ENCODE data around the gene SPPL3.
A peak's percentile ranks its signal among the peaks of the same experiment; 100 is the strongest.
"Not testable (repeated sequence)": the region's sequence is repeated elsewhere in the genome, so short reads cannot be mapped to it uniquely, and the experiment has no call there.

SPPL3 gene

DNA sequence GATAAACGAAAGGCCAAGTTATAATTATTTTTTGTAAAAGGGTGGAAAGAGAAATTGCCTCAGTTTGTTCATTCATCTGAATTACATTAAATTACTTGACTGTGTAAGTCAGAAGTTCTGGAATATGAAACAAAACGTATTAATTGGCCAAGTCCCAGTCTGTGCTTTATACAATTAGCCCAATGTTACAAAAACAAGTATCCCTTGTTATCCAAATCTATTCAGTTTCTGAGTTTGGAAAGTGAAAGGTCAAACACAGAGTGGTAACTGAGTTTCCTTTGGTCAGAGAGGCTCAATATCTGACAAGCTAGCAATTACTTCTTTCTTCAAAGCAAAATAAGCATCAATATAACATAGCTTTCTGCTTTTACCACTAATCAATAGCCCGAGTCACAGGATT is 62.6 kb downstream of the SPPL3 start:
- no peak for DNase-seq

DNA sequence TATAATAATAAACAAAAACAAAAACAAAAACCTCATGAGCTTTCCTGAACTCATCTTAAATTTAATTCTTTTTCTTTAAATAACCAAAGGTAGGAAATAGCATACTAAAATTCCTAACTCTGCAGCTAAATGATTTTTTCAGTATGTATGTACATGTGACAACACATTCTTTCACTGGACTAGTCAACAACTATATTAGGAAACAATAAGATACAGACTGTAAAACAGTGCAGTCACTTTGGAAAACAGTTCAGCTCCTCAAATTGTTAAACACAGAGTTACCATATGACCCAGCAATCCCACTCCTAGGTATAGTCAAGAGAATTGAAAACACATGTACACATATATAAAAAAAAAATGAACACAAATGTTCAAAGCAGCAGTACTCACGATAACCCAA is 64.7 kb downstream of the SPPL3 start:
- no peak for DNase-seq

DNA sequence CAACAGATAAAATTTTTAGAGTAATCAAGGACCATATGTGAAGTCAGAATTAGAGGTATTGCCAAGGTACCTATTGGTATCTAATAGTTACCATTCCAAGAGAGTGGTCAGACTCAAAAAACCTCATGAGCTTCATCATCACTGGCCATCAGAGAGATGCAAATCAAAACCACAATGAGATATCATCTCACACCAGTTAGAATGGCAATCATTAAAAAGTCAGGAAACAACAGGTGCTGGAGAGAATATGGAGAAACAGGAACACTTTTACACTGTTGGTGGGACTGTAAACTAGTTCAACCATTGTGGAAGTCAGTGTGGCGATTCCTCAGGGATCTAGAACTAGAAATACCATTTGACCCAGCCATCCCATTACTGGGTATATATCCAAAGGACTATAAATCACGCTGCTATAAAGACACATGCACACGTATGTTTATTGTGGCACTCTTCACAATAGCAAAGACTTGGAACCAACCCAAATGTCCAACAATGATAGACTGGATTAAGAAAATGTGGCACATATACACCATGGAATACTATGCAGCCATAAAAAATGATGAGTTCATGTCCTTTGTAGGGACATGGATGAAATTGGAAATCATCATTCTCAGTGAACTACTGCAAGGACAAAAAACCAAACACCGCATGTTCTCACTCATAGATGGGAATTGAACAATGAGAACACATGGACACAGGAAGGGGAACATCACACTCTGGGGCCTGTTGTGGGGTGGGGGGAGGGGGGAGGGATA is 65.4 kb downstream of the SPPL3 start:
- DNase-seq = not testable (repeated sequence)

GRCh38 chr12:120836114-120836684 is 68.0 kb downstream of the SPPL3 start:
- DNase-seq = no peak

DNA sequence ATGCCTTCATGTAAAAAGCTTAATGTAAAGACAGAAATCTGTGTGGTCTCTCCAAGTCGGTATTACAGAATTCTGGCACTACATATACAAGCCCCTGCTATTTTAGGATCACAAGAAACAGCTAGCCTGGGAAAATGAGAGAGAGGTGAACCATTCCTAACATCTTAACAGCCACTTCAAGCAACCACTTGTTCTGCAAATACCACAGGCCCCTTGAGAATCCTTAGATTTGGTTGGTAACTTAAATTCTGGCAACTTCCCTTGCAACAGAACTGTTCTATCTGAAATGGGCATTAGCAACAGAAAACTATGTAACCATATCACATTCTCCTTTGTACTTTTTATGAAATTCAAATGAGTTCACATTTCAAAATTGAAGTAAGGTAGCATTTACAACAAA is 68.5 kb downstream of the SPPL3 start:
- DNase-seq = no peak

DNA sequence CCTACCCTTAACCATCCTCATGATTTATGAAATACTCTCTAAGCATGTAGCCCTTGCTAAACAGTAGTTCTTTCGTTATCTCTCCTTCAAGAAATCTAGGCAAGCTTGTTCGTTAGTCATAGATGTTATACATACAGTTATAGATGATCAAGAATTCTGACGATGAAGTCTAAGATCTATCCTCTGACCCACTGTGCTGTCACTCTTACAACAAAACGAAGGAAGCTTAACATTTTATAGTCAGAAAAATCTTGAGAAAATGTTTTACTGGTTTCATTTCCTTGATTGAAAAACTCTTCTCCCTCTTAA is 68.9 kb downstream of the SPPL3 start:
- DNase-seq = no peak

GRCh38 chr12:120834489-120835303 is 69.5 kb downstream of the SPPL3 start:
- no peak for DNase-seq

- no peak for DNase-seq
These were observed 70.3 kb downstream of the SPPL3 start for GRCh38 chr12:120833849-120834248.

GRCh38 chr12:120832737-120833136 is 71.4 kb downstream of the SPPL3 start:
- no peak for DNase-seq

- DNase-seq = no peak
These were observed 72.4 kb downstream of the SPPL3 start for GRCh38 chr12:120831648-120832267.

GRCh38 chr12:120830966-120831365 is 73.2 kb downstream of the SPPL3 start:
- no peak for DNase-seq

DNA sequence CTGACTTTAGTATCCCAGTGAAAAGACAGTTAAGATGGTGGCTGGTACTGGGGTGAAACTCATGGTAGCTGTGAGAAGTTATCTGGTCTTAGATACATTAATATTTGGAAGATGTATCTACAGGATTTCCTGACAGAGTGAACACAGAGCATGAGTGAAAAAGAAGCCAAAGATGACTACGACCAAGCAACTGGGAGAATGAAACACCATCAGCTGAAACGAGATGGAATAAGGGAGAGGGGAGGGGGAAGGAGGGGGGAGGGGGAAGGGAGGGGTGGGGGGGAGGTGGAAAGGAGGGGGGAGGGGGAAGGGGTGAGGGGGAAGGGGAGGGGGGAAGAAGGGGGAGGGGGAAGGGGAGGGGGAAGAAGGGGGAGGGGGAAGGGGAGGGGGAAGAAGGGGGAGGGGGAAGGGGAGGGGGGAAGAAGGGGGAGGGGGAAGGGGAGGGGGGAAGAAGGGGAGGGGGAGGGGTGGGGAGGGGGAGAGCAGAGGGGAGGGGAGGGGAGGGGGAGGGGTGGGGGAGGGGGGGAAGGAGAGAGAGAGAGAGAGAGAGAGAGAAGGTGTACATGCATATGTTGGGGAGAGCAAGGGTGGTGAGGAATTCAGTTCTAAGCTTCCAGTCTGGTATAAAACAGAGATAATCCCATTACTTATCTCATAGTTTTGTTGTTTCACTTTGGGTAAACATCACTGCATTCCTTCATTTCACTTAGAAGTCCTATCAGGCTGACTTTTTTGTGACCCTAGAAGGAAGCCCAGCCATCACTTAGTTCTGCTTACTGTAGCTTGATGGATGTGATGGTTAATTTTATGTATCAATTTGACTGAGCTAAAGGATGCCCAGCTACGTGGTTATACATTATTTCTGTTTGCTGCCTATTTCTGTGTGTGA is 73.9 kb downstream of the SPPL3 start:
- DNase-seq = no peak

GRCh38 chr12:120826335-120826734 is 77.8 kb downstream of the SPPL3 start:
- DNase-seq = no peak

DNA sequence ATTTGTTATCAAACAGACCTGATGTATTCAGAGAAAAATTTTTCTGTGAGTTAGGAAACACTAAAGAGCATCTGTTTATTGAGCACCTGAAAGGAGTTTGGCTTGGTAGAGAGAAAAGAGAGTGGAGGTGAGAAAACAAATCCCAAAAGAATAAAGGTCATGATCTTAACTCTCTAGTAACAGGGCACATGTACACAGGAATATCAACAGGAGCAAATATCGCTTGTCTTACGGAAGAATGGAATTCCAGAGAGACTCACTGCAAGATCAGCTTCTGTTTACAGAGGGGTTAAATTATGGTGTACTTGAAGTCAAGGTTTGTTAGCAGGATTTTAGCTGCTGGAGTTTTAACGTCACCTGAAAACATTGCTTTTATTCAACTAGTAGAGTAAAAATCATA is 78.8 kb downstream of the SPPL3 start:
- DNase-seq = no peak

DNA sequence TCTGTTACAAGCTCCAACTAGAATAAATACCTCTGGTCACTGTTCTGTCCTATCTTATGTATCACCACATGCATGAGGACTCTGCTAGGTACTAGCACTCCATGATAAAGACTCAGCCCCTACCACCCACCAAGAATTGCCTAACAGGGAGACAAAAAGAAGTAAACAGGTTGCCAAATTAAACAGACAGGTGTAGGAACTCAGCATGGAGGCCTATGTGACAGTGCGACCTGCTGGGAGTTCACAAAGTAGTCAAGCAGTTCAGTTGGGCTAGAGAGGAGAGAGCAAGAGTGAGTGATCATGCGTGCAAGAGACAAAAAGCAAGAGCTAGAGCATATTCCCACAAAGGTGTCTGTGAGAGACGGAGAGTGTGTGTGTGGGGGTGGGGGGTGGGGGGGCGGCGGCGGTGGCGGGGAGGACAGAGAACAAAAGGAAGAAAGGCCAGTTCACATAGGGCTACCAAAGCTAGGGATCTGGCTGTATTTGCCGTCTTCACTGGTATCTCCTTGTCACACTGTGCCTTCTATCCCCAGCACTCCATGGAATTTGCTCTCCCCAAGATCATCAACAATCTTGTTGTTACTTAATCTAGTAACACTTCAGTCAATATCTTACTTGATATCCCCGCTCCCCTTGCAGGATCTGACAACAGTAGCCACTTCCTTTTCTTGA is 81.2 kb downstream of the SPPL3 start:
- no peak for DNase-seq

DNA sequence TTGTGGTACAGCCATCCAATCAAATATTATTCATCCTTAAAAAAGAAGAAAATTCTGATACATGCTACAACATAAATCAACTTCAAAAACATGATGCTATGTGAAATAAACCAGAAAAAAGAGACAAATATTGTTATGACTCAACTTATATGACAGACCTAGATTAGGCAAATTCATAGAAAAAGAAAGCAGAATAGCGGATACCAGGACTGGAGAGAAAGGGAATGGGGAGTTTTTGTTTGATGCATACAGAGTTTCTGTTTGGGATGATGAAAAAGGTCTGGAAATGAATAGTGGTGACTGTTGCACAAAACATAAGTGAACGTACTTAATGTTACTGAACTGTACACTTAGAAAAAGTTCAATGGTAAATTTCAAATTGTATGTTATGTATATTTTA is 82.3 kb downstream of the SPPL3 start:
- DNase-seq = no peak

- peak; percentile 58 to 65 for DNase-seq
These were observed 83.2 kb downstream of the SPPL3 start for GRCh38 chr12:120820884-120821510.

- DNase-seq = no peak
These were observed 85.7 kb downstream of the SPPL3 start for GRCh38 chr12:120818416-120818815.

- no peak for DNase-seq
These were observed 86.4 kb downstream of the SPPL3 start for GRCh38 chr12:120817559-120818330.

GRCh38 chr12:120816363-120816762 is 87.8 kb downstream of the SPPL3 start:
- DNase-seq = no peak

Measured in stimulated activated CD4-positive, alpha-beta T cell treated with anti-CD3 and anti-CD28 coated beads, Interleukin-2, amount 100 ng/mL, for 24 hours (primary cell).